WTC11 (cell line): Measurements from ENCODE around the gene SCNN1B.

Experiments used
- CREB1 ChIP-seq: sonication (generic); formaldehyde crosslinking; IDR thresholded peaks from 2 replicates; pipeline ENCODE4 v1.8.0; 2023; ENCODE audit warnings: mild to moderate bottlenecking, missing genetic modification reagents
- ETV6 ChIP-seq: sonication (generic); formaldehyde crosslinking; IDR thresholded peaks from 2 replicates; pipeline ENCODE4 v1.8.1; 2022; ENCODE audit warnings: mild to moderate bottlenecking, missing genetic modification reagents
- NR3C1 ChIP-seq: sonication (generic); formaldehyde crosslinking; conservative IDR thresholded peaks from 2 replicates; pipeline ENCODE4 v1.8.1; 2023; ENCODE audit warnings: low read depth, mild to moderate bottlenecking, missing genetic modification reagents
- ZBTB21 ChIP-seq: sonication (generic); formaldehyde crosslinking; IDR thresholded peaks from 2 replicates; pipeline ENCODE4 v1.8.1; 2023; ENCODE audit warnings: mild to moderate bottlenecking, missing genetic modification reagents, borderline replicate concordance
- TF ChIP-seq, protein P1 (sequence below): sonication (generic); formaldehyde crosslinking; IDR thresholded peaks from 2 replicates; pipeline ENCODE4 v1.8.0; 2023; ENCODE audit warnings: missing genetic modification reagents
- TF ChIP-seq, protein P2 (sequence below): fragments of 200-600 bp; IDR thresholded peaks from 2 replicates; pipeline ENCODE4 v1.8.0; 2022; ENCODE audit warnings: antibody characterized with exemption
- TF ChIP-seq, protein P3 (sequence below): sonication (generic); formaldehyde crosslinking; IDR thresholded peaks from 2 replicates; pipeline ENCODE4 v1.8.1; 2022; ENCODE audit warnings: low read depth, mild to moderate bottlenecking, moderate library complexity, missing genetic modification reagents, borderline replicate concordance
- TF ChIP-seq, protein P4 (sequence below): sonication (generic); formaldehyde crosslinking; IDR thresholded peaks from 2 replicates; pipeline ENCODE4 v1.8.1; 2023; ENCODE audit warnings: mild to moderate bottlenecking, missing genetic modification reagents, moderate library complexity

DNA sequence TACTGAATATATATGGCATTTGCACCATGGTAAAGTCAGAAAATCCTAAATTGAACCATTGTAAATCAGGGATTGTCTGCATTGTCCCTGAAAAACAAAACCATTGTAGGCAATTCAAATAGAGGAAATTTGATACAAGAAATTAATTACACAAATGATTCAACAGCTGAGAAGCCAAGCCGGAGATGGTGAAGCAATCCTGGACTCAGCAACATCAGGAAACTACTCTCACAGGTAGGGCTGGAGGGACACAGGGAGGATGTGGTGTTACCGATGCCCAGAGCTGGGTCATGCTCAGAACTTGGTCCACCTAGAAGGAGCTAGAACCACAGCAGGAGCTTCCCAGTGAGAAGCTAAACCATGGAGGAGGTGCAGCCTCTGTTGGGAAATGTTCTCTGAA is 18.5 kb upstream of the SCNN1B start:
- no peak for TF ChIP-seq CREB1 (CRISPR knock-in tag)
- no peak for TF ChIP-seq ETV6 (CRISPR knock-in tag)
- no peak for TF ChIP-seq NR3C1 (CRISPR knock-in tag)
- TF ChIP-seq, protein P1, sequence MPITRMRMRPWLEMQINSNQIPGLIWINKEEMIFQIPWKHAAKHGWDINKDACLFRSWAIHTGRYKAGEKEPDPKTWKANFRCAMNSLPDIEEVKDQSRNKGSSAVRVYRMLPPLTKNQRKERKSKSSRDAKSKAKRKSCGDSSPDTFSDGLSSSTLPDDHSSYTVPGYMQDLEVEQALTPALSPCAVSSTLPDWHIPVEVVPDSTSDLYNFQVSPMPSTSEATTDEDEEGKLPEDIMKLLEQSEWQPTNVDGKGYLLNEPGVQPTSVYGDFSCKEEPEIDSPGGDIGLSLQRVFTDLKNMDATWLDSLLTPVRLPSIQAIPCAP, result no peak
- TF ChIP-seq, protein P2, sequence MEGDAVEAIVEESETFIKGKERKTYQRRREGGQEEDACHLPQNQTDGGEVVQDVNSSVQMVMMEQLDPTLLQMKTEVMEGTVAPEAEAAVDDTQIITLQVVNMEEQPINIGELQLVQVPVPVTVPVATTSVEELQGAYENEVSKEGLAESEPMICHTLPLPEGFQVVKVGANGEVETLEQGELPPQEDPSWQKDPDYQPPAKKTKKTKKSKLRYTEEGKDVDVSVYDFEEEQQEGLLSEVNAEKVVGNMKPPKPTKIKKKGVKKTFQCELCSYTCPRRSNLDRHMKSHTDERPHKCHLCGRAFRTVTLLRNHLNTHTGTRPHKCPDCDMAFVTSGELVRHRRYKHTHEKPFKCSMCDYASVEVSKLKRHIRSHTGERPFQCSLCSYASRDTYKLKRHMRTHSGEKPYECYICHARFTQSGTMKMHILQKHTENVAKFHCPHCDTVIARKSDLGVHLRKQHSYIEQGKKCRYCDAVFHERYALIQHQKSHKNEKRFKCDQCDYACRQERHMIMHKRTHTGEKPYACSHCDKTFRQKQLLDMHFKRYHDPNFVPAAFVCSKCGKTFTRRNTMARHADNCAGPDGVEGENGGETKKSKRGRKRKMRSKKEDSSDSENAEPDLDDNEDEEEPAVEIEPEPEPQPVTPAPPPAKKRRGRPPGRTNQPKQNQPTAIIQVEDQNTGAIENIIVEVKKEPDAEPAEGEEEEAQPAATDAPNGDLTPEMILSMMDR, result no peak
- TF ChIP-seq ZBTB21 (CRISPR knock-in tag), result no peak
- TF ChIP-seq, protein P3, sequence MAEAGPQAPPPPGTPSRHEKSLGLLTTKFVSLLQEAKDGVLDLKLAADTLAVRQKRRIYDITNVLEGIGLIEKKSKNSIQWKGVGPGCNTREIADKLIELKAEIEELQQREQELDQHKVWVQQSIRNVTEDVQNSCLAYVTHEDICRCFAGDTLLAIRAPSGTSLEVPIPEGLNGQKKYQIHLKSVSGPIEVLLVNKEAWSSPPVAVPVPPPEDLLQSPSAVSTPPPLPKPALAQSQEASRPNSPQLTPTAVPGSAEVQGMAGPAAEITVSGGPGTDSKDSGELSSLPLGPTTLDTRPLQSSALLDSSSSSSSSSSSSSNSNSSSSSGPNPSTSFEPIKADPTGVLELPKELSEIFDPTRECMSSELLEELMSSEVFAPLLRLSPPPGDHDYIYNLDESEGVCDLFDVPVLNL (CRISPR knock-in tag), result no peak
- TF ChIP-seq, protein P4, sequence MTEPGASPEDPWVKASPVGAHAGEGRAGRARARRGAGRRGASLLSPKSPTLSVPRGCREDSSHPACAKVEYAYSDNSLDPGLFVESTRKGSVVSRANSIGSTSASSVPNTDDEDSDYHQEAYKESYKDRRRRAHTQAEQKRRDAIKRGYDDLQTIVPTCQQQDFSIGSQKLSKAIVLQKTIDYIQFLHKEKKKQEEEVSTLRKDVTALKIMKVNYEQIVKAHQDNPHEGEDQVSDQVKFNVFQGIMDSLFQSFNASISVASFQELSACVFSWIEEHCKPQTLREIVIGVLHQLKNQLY (CRISPR knock-in tag), result no peak
